Measurements from ENCODE around the gene SERPINB3.

Gene SERPINB3

GRCh38 chr18:63637703-63638102 is 24.0 kb downstream of the SERPINB3 start:
- TF ChIP-seq CTCF (IDR thresholded peaks at IDR 0.05; ENCODE audit: low read depth, low read length, missing control alignments): no peak
- Histone ChIP-seq H3K27me3 (replicated peaks) (no peaks in the 10 kb centered on the region), H3K27ac (no peak overlapping the region), H3K36me3 (replicated peaks) (no peaks in the 10 kb centered on the region), H3K4me3 (ENCODE audit: low read depth, low read length) (no peak overlapping the region)
- in situ Hi-C loops (cut with HindIII; ENCODE audit: low pct_ligation_motif_present, low sequenced_read_pairs): no loop called here
- no peak for DNase-seq

GRCh38 chr18:63627819-63628218 is 33.9 kb downstream of the SERPINB3 start:
- DNase-seq: no peak
- Histone ChIP-seq H3K27me3 (replicated peaks) (no peaks in the 10 kb centered on the region), H3K27ac (no peak overlapping the region), H3K36me3 (replicated peaks) (no peaks in the 10 kb centered on the region), H3K4me3 (ENCODE audit: low read depth, low read length) (no peak overlapping the region)
- in situ Hi-C loops (cut with HindIII; ENCODE audit: low pct_ligation_motif_present, low sequenced_read_pairs): no loop called here
- TF ChIP-seq CTCF (IDR thresholded peaks at IDR 0.05; ENCODE audit: low read depth, low read length, missing control alignments): no peak

- in situ Hi-C loops (cut with HindIII; ENCODE audit: low pct_ligation_motif_present, low sequenced_read_pairs): no loop called here
- H3K27me3 ChIP-seq (replicated peaks): no peaks in the 10 kb centered on the region
- DNase-seq: no peak
- no peak for TF ChIP-seq CTCF (IDR thresholded peaks at IDR 0.05; ENCODE audit: low read depth, low read length, missing control alignments)
- H3K36me3 ChIP-seq (replicated peaks): no peaks in the 10 kb centered on the region
- H3K4me3 ChIP-seq (ENCODE audit: low read depth, low read length): no peak overlapping the region
- H3K27ac ChIP-seq: no peak overlapping the region
These were observed 35.3 kb downstream of the SERPINB3 start for GRCh38 chr18:63626431-63626830.

GRCh38 chr18:63624863-63625262 is 36.8 kb downstream of the SERPINB3 start:
- no peak overlapping the region for H3K4me3 ChIP-seq (ENCODE audit: low read depth, low read length)
- DNase-seq: no peak
- H3K27ac ChIP-seq: no peak overlapping the region
- H3K27me3 ChIP-seq (replicated peaks): no peaks in the 10 kb centered on the region
- no peak for TF ChIP-seq CTCF (IDR thresholded peaks at IDR 0.05; ENCODE audit: low read depth, low read length, missing control alignments)
- in situ Hi-C loops (cut with HindIII; ENCODE audit: low pct_ligation_motif_present, low sequenced_read_pairs): no loop called here
- H3K36me3 ChIP-seq (replicated peaks): no peaks in the 10 kb centered on the region

GRCh38 chr18:63619661-63620060 is 42.0 kb downstream of the SERPINB3 start:
- H3K4me3 ChIP-seq (ENCODE audit: low read depth, low read length): no peak overlapping the region
- in situ Hi-C loops (cut with HindIII; ENCODE audit: low pct_ligation_motif_present, low sequenced_read_pairs): no loop called here
- H3K36me3 ChIP-seq (replicated peaks): no peaks in the 10 kb centered on the region
- peak; percentile 10 for DNase-seq
- no peaks in the 10 kb centered on the region for H3K27me3 ChIP-seq (replicated peaks)
- no peak for TF ChIP-seq CTCF (IDR thresholded peaks at IDR 0.05; ENCODE audit: low read depth, low read length, missing control alignments)
- no peak overlapping the region for H3K27ac ChIP-seq

GRCh38 chr18:63617915-63618234 is 43.8 kb downstream of the SERPINB3 start:
- Histone ChIP-seq H3K36me3 (replicated peaks) (no peaks in the 10 kb centered on the region), H3K27me3 (replicated peaks) (no peaks in the 10 kb centered on the region), H3K4me3 (ENCODE audit: low read depth, low read length) (no peak overlapping the region), H3K27ac (no peak overlapping the region)
- DNase-seq: no peak
- in situ Hi-C loops (cut with HindIII; ENCODE audit: low pct_ligation_motif_present, low sequenced_read_pairs): no loop called here
- TF ChIP-seq CTCF (IDR thresholded peaks at IDR 0.05; ENCODE audit: low read depth, low read length, missing control alignments): no peak

Data from brain microvascular endothelial cell (primary cell).